ENCODE measurements around the gene NEDD4L. TPM values are rescaled to one million over a fixed set of nuclear protein-coding genes. Genes with fewer than 3 reads are reported as not detected.

The NEDD4L gene
- total RNA-seq, 1 experiment from 2014 or later, result 57.4 TPM

- no peaks in the 10 kb centered on the region for H3K9me3 ChIP-seq (ENCODE audit: insufficient read depth, low read depth)
- TF ChIP-seq CTCF (conservative IDR thresholded peaks at IDR 0.05), result no peak
- no peak for TF ChIP-seq EZH2 (IDR thresholded peaks at IDR 0.05; ENCODE audit: low read depth)
- H2AFZ ChIP-seq, result no peak overlapping the region
- no peak overlapping the region for H3K27ac ChIP-seq
- no peaks in the 10 kb centered on the region for H3K9me2 ChIP-seq (ENCODE audit: insufficient read depth)
- peaks cover 15% of the 10 kb centered on the region; the same call in 1 of the 2 replicates for H3F3A ChIP-seq (ENCODE audit: insufficient read depth, low read depth)
- ChIA-PET POLR2A (ENCODE audit: unreplicated experiment) (no interaction called here), CTCF (no interaction called here)
- no peaks in the 10 kb centered on the region for H3K27me3 ChIP-seq (ENCODE audit: insufficient read depth, low read depth)
- H3K4me3 ChIP-seq, result no peak overlapping the region
- intact Hi-C loops (cut with micrococcal nuclease; ENCODE audit: unreplicated experiment), result no loop called here
- no peak overlapping the region for H3K4me2 ChIP-seq
- H3K36me3 ChIP-seq (ENCODE audit: low read depth), result no peaks in the 10 kb centered on the region
- no peak for DNase-seq
- BruUV-seq (replicated peaks), result no TSS peak
- H4K20me1 ChIP-seq (ENCODE audit: insufficient read depth), result no peaks in the 10 kb centered on the region
- H3K4me1 ChIP-seq (replicated peaks; ENCODE audit: insufficient read depth), result peaks cover 33% of the 10 kb centered on the region
- peaks cover 69% of the 10 kb centered on the region for H3K79me2 ChIP-seq (ENCODE audit: low read depth)
These were observed 70.7 kb downstream of the NEDD4L start for GRCh38 chr18:58114766-58115165.

GRCh38 chr18:58116818-58117217 lies 72.8 kb downstream of the NEDD4L start:
- TF ChIP-seq EZH2 (IDR thresholded peaks at IDR 0.05; ENCODE audit: low read depth), result no peak
- TF ChIP-seq CTCF (conservative IDR thresholded peaks at IDR 0.05), result no peak
- no TSS peak for BruUV-seq (replicated peaks)
- Histone ChIP-seq H3K79me2 (ENCODE audit: low read depth) (peaks cover 77% of the 10 kb centered on the region), H4K20me1 (ENCODE audit: insufficient read depth) (no peaks in the 10 kb centered on the region), H3K9me3 (ENCODE audit: insufficient read depth, low read depth) (no peaks in the 10 kb centered on the region), H3K4me3 (no peak overlapping the region), H2AFZ (no peak overlapping the region), H3K27ac (peak overlapping the region; percentile 75), H3K4me1 (replicated peaks; ENCODE audit: insufficient read depth) (peaks cover 40% of the 10 kb centered on the region), H3K36me3 (ENCODE audit: low read depth) (no peaks in the 10 kb centered on the region), H3K27me3 (ENCODE audit: insufficient read depth, low read depth) (no peaks in the 10 kb centered on the region), H3K9me2 (ENCODE audit: insufficient read depth) (no peaks in the 10 kb centered on the region), H3F3A (ENCODE audit: insufficient read depth, low read depth) (peaks cover 25% of the 10 kb centered on the region; the same call in 1 of the 2 replicates), H3K4me2 (no peak overlapping the region)
- ChIA-PET CTCF (no interaction called here), POLR2A (ENCODE audit: unreplicated experiment) (no interaction called here)
- DNase-seq, result no peak
- intact Hi-C loops (cut with micrococcal nuclease; ENCODE audit: unreplicated experiment), result no loop called here

GRCh38 chr18:58117786-58118403 lies 73.9 kb downstream of the NEDD4L start:
- no peak for TF ChIP-seq EZH2 (IDR thresholded peaks at IDR 0.05; ENCODE audit: low read depth)
- no peak for TF ChIP-seq CTCF (conservative IDR thresholded peaks at IDR 0.05)
- H4K20me1 ChIP-seq (ENCODE audit: insufficient read depth), result no peaks in the 10 kb centered on the region
- no peaks in the 10 kb centered on the region for H3K9me3 ChIP-seq (ENCODE audit: insufficient read depth, low read depth)
- peaks cover 77% of the 10 kb centered on the region for H3K79me2 ChIP-seq (ENCODE audit: low read depth)
- no peaks in the 10 kb centered on the region for H3K27me3 ChIP-seq (ENCODE audit: insufficient read depth, low read depth)
- H3K9me2 ChIP-seq (ENCODE audit: insufficient read depth), result no peaks in the 10 kb centered on the region
- intact Hi-C loops (cut with micrococcal nuclease; ENCODE audit: unreplicated experiment), result loop anchor here (1.0 kb wide), 1 partner anchor 31 kb away; no protein-coding TSS in a partner anchor
- peaks cover 40% of the 10 kb centered on the region for H3K4me1 ChIP-seq (replicated peaks; ENCODE audit: insufficient read depth)
- no peak overlapping the region for H2AFZ ChIP-seq
- POLR2A ChIA-PET (ENCODE audit: unreplicated experiment), result no interaction called here
- CTCF ChIA-PET, result no interaction called here
- DNase-seq, result peak; percentile 25 to 93
- peak overlapping the region; percentile 52 for H3K4me2 ChIP-seq
- H3K27ac ChIP-seq, result peak overlapping the region; percentile 75
- no peak overlapping the region for H3K4me3 ChIP-seq
- no TSS peak for BruUV-seq (replicated peaks)
- H3K36me3 ChIP-seq (ENCODE audit: low read depth), result no peaks in the 10 kb centered on the region
- H3F3A ChIP-seq (ENCODE audit: insufficient read depth, low read depth), result peaks cover 25% of the 10 kb centered on the region; the same call in 1 of the 2 replicates

All from PC-9 (cell line).